AG09309 (cell line): Measurements from ENCODE around the gene FEM1A.
A peak's percentile ranks its signal among the peaks of the same experiment; 100 is the strongest.
"Not testable (repeated sequence)": the region's sequence is repeated elsewhere in the genome, so short reads cannot be mapped to it uniquely, and the experiment has no call there.

Experiments used
- DNase-seq: peaks from one replicate; pipeline ENCODE4 v3.0.0-alpha.2; 2010; ENCODE audit warnings: low read depth
- H3K4me3 ChIP-seq: 2 replicates; pipeline ENCODE4 v1.5.1; 2011; ENCODE audit warnings: mild to moderate bottlenecking, low read depth, low read length, moderate library complexity; ENCODE audit not compliant: control insufficient read depth
- TF ChIP-seq, protein P1 (sequence below): IDR thresholded peaks from 2 replicates; pipeline ENCODE4 v1.5.1; 2011; ENCODE audit warnings: mild to moderate bottlenecking, low read depth, low read length, inconsistent platforms; ENCODE audit not compliant: insufficient read depth, control insufficient read depth; ENCODE audit errors: missing control alignments

The FEM1A gene

DNA sequence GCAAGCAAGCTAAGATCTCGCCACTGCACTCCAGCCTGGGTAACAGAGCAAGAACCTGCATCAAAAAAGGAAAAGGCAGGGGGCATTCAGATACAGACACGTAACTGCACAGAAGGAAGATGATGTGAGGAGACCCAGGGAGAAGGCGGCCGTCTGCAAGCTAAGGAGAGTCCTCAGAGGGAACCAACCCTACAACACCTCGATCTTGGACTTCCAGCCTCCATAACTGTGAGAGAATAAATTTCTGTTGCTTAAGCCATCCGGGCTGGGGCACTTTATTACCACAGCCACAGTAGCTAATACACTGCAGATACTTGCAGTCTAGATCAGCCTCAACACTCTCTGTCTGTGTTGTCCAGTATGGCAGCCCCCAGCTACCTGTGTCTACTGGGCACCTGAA lies 32.0 kb downstream of the FEM1A start:
- DNase-seq, result no peak
- no peak overlapping the region for H3K4me3 ChIP-seq
- TF ChIP-seq, protein P1, sequence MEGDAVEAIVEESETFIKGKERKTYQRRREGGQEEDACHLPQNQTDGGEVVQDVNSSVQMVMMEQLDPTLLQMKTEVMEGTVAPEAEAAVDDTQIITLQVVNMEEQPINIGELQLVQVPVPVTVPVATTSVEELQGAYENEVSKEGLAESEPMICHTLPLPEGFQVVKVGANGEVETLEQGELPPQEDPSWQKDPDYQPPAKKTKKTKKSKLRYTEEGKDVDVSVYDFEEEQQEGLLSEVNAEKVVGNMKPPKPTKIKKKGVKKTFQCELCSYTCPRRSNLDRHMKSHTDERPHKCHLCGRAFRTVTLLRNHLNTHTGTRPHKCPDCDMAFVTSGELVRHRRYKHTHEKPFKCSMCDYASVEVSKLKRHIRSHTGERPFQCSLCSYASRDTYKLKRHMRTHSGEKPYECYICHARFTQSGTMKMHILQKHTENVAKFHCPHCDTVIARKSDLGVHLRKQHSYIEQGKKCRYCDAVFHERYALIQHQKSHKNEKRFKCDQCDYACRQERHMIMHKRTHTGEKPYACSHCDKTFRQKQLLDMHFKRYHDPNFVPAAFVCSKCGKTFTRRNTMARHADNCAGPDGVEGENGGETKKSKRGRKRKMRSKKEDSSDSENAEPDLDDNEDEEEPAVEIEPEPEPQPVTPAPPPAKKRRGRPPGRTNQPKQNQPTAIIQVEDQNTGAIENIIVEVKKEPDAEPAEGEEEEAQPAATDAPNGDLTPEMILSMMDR, result no peak

DNA sequence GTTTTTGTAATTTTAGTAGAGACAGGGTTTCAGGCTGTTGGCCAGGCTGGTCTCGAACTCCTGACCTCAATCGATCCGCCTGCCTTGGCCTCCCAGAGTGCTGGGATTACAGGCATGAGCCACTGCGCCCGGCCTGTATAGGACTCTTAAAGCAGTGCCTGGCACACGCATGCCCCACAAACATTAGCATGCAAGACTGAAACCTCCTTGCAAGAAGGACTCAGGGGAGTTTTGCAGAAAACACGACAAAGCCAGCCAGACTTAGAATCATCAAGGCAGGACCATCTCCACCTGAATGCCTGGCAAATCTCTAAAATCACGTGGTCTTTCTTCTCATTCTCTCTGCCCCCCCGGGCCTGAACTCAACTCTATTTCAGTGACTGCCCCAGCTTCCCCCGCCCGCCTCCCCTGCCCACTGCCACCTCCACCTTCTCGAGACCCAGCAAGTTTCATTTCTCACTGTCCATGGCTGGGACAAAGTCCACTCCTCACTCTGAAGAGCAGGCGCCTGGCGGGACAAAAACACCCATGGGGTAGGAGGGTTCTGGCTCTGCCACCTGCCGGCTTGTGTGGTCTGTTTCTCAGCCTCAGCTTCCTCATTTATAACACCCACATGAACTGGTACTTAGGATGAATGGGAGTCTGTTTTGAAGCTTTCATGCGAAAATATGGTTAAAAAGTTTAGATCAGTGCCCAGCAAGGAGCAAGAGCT lies 37.6 kb downstream of the FEM1A start:
- no peak for DNase-seq
- TF ChIP-seq, protein P1, result no peak
- no peak overlapping the region for H3K4me3 ChIP-seq

DNA sequence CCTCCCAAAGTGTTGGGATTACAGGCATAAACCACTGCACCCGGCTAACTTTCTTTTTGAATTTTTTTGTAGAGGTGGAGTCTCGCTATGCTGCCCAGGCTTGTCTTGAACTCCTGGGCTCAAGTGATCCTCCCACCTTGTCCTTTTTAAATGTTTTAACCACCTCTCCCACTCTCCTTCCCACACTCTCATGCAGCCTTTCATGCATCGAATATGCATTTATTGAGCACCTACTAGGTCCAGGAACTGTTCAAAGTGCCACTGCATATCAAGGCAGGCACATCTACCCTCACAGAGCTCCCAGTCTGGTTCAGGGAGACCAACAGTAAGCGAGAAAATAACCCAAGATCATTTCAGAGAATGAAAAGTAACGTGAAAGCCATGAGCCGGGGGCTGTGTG lies 38.8 kb downstream of the FEM1A start:
- peak overlapping the region; percentile 89 for H3K4me3 ChIP-seq
- TF ChIP-seq, protein P1, result no peak
- DNase-seq, result no peak

DNA sequence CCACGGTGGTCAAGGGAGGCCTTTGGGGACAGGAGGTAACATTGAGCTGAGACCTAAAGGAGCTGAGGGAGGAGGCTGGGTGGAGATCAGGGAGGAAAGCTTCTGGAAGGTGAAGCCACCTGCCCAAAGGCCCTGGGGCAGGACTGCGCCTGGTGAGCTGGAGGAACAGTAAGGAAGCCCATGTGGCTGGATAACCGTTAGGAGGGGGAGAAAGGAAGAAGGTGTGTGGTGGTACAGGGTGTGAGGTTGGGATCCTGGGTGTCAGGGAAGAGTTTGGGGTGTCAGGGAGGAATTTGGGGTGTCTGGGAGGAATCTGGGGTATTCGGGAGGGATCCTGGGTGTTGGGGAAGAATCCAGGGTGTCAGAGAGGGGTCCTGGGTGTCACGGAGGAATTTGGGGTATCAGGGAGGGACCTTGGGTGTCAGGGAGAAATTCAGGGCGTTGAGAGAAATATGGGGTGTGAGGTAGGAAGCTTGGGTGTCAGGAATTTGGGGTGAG lies 39.3 kb downstream of the FEM1A start:
- DNase-seq, result no peak
- H3K4me3 ChIP-seq, result peak overlapping the region; percentile 89
- TF ChIP-seq, protein P1, result no peak

DNA sequence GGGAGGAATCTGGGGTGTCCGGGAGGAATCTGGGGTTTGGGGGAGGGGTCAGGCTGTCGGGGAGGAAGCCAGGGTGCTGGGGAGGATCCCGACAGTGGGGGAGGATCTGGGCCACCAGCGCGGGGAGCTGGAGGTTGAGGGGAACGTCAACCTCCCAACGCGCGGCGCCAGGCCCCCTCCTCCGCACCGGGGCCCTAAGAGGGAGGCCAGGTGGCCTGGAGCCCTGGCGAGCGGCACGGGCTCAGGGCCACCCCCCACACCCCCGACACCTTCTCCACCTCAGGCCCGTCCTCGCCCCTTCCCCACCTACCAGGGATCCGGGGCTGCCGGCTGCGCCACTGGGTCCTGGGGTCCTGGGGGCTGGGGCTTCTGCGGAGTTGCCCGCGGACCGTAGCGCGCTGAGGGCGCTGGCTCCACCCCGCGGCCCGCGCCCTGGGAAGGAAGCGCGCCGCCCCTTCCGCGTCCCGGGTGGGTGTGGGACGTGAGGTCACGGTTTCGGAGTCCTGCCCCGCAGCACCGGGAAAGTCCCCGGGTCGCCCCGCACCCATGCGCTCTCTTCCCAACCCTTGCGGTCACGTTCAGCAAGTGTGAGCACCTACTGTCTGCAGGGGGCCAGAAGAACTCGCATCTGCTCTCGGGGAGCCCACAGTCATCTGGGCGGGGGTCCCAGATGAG lies 39.9 kb downstream of the FEM1A start, which contains the start of gene TICAM1:
Gene TICAM1 (minus strand): TSS at position 409 of the 675 bp plus-strand sequence. CDS start 13,335 bp downstream, outside the sequence.
- TF ChIP-seq, protein P1, result no peak
- no peak for DNase-seq
- peak within 1 kb of the TSS; percentile 89 for H3K4me3 ChIP-seq

DNA sequence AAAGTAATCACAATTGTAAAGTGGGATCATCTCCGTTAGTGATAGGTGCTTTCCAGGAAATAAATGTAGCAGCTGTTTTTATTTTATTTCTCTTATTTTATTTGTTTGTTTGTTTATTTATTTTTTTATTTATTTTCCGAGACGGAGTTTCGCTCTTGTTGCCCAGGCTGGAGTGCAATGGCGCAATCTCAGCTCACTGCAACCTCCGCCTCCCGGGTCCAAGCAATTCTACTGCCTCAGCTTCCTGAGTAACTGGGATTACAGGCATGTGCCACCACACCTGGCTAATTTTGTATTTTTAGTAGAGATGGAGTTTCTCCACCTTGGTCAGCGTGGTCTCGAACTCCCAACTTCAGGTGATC lies 40.4 kb downstream of the FEM1A start:
- not testable (repeated sequence) for DNase-seq
- H3K4me3 ChIP-seq, result peak overlapping the region; percentile 89

DNA sequence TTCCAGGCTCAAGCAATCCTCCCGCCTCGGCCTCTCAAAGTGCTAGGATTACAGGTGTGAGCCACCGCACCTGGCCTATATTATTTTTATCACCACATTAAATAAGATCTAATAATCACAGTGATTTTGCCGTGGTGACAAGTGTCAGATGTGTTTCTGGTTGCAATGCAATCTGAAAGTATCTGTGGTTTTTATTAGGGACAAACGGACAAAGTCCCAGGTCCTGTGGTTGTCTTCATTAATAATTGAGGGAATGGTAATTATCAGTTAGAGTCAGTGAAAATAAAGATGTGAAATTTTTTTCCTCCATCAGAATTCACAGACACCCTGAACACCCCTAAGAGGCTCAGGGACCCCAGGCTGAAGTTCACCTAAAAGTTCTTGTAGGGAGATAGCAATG lies 41.2 kb downstream of the FEM1A start:
- H3K4me3 ChIP-seq, result no peak overlapping the region
- no peak for DNase-seq
- TF ChIP-seq, protein P1, result no peak
